Measurements from ENCODE around the gene VAMP2.
A peak's percentile ranks its signal among the peaks of the same experiment; 100 is the strongest.

Gene VAMP2

DNA sequence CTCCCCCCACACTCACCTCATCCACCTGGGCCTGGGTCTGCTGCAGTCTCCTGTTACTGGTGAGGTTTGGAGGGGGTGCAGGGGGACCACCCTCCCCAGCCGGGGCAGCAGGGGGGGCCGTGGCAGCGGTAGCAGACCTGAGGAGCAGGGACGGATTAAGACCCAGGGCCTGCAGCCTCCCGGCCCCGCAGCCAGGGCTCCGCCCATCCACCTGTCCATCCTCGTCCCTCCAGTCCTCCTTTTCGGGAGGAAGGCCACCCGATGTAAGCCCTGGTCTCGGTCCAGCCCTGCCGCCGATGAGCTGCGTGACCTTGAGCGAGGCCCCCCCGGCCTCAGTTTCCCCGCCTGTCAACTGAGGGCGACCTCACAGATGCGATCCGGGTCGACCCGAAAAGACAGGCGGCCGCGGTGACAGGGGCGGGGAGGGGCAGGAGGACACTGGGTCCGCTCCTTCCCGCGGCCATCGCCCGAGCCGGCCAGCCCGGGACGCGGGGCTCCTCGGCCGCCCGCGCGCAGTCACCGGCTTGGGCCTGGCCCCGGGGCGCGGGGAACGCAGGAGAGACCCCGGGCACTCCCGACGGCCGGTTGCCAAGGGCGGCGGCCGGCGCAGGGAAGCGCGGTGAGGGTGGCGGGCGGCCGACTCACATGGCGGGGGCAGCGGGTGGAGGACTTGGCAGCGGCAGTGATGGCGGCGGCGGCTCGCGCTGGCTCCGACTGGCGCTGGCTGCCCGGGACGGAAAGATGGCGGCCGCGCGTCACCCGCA is at the start of gene VAMP2 (continued):
- no peak for TF ChIP-seq ZEB2 (tag by site-specific recombination; IDR thresholded peaks at IDR 0.05)
- TF ChIP-seq, protein P1, sequence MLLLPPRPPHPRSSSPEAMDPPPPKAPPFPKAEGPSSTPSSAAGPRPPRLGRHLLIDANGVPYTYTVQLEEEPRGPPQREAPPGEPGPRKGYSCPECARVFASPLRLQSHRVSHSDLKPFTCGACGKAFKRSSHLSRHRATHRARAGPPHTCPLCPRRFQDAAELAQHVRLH (tag by site-specific recombination; IDR thresholded peaks at IDR 0.05): no peak
- TF ChIP-seq, protein P2, sequence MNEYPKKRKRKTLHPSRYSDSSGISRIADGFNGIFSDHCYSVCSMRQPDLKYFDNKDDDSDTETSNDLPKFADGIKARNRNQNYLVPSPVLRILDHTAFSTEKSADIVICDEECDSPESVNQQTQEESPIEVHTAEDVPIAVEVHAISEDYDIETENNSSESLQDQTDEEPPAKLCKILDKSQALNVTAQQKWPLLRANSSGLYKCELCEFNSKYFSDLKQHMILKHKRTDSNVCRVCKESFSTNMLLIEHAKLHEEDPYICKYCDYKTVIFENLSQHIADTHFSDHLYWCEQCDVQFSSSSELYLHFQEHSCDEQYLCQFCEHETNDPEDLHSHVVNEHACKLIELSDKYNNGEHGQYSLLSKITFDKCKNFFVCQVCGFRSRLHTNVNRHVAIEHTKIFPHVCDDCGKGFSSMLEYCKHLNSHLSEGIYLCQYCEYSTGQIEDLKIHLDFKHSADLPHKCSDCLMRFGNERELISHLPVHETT (tag by site-specific recombination; IDR thresholded peaks at IDR 0.05): no peak
- no peak for TF ChIP-seq ZNF623 (tag by site-specific recombination; IDR thresholded peaks at IDR 0.05)
- no peak for TF ChIP-seq SETDB1 (IDR thresholded peaks at IDR 0.05; ENCODE audit: insufficient read length, low read length)
- no peak for TF ChIP-seq ZNF138 (tag by site-specific recombination; IDR thresholded peaks at IDR 0.05; ENCODE audit: borderline replicate concordance)
- TF ChIP-seq ZBTB8A (tag by site-specific recombination; IDR thresholded peaks at IDR 0.05): no peak
- TF ChIP-seq ZFP69B (tag by site-specific recombination; IDR thresholded peaks at IDR 0.05): no peak
- peak; percentile 46; the same call in 1 of the 2 replicates for TF ChIP-seq GLIS2 (tag by site-specific recombination; IDR thresholded peaks at IDR 0.05)
- TF ChIP-seq, protein P3, sequence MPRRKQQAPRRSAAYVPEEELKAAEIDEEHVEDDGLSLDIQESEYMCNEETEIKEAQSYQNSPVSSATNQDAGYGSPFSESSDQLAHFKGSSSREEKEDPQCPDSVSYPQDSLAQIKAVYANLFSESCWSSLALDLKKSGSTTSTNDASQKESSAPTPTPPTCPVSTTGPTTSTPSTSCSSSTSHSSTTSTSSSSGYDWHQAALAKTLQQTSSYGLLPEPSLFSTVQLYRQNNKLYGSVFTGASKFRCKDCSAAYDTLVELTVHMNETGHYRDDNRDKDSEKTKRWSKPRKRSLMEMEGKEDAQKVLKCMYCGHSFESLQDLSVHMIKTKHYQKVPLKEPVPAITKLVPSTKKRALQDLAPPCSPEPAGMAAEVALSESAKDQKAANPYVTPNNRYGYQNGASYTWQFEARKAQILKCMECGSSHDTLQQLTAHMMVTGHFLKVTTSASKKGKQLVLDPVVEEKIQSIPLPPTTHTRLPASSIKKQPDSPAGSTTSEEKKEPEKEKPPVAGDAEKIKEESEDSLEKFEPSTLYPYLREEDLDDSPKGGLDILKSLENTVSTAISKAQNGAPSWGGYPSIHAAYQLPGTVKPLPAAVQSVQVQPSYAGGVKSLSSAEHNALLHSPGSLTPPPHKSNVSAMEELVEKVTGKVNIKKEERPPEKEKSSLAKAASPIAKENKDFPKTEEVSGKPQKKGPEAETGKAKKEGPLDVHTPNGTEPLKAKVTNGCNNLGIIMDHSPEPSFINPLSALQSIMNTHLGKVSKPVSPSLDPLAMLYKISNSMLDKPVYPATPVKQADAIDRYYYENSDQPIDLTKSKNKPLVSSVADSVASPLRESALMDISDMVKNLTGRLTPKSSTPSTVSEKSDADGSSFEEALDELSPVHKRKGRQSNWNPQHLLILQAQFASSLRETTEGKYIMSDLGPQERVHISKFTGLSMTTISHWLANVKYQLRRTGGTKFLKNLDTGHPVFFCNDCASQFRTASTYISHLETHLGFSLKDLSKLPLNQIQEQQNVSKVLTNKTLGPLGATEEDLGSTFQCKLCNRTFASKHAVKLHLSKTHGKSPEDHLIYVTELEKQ (tag by site-specific recombination; IDR thresholded peaks at IDR 0.05; ENCODE audit: borderline replicate concordance): no peak
- no peak for TF ChIP-seq MZF1 (tag by site-specific recombination; IDR thresholded peaks at IDR 0.05; ENCODE audit: borderline replicate concordance)
- TF ChIP-seq GLIS1 (tag by site-specific recombination; IDR thresholded peaks at IDR 0.05): peak; percentile 16; the same call in 1 of the 2 replicates
- no peak for TF ChIP-seq ZNF133 (tag by site-specific recombination; IDR thresholded peaks at IDR 0.05)
- TF ChIP-seq ZNF843 (tag by site-specific recombination; IDR thresholded peaks at IDR 0.05): 0 out of 2 replicates have a peak, but pooled peaks have one; percentile 19
- no peak for TF ChIP-seq TRIM28 (IDR thresholded peaks at IDR 0.05; ENCODE audit: borderline replicate concordance, low read length)
- TF ChIP-seq, protein P4, sequence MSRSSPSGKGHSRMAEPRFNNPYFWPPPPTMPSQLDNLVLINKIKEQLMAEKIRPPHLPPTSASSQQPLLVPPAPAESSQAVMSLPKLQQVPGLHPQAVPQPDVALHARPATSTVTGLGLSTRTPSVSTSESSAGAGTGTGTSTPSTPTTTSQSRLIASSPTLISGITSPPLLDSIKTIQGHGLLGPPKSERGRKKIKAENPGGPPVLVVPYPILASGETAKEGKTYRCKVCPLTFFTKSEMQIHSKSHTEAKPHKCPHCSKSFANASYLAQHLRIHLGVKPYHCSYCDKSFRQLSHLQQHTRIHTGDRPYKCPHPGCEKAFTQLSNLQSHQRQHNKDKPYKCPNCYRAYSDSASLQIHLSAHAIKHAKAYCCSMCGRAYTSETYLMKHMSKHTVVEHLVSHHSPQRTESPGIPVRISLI (tag by site-specific recombination; IDR thresholded peaks at IDR 0.05): no peak
- no peak for TF ChIP-seq ZNF354C (tag by site-specific recombination; IDR thresholded peaks at IDR 0.05; ENCODE audit: borderline replicate concordance, low read depth)
- no peak for TF ChIP-seq GLI2 (tag by site-specific recombination; IDR thresholded peaks at IDR 0.05; ENCODE audit: borderline replicate concordance, low read depth)
- no peak; the same call in 1 of the 2 replicates for TF ChIP-seq SP2 (tag by site-specific recombination; IDR thresholded peaks at IDR 0.05)
- TF ChIP-seq ZNF248 (tag by site-specific recombination; IDR thresholded peaks at IDR 0.05): no peak
- no peak for TF ChIP-seq ZNF776 (tag by site-specific recombination; IDR thresholded peaks at IDR 0.05; ENCODE audit: borderline replicate concordance)
- peak; percentile 78; the same call in 1 of the 2 replicates for TF ChIP-seq YY1 (tag by site-specific recombination; IDR thresholded peaks at IDR 0.05)
- no peak for TF ChIP-seq ZNF629 (tag by site-specific recombination; IDR thresholded peaks at IDR 0.05)
- no peak for TF ChIP-seq ZXDB (tag by site-specific recombination; IDR thresholded peaks at IDR 0.05)
- no peak for TF ChIP-seq IKZF3 (tag by site-specific recombination; IDR thresholded peaks at IDR 0.05)
- TF ChIP-seq ZNF366 (tag by site-specific recombination; conservative IDR thresholded peaks at IDR 0.05): no peak
- no peak for TF ChIP-seq ZNF530 (tag by site-specific recombination; IDR thresholded peaks at IDR 0.05; ENCODE audit: low read depth)
- TF ChIP-seq KLF8 (tag by site-specific recombination; IDR thresholded peaks at IDR 0.05): peak; percentile 5; the same call in 1 of the 2 replicates
- TF ChIP-seq ZNF112 (tag by site-specific recombination; IDR thresholded peaks at IDR 0.05): no peak
- TF ChIP-seq, protein P5, sequence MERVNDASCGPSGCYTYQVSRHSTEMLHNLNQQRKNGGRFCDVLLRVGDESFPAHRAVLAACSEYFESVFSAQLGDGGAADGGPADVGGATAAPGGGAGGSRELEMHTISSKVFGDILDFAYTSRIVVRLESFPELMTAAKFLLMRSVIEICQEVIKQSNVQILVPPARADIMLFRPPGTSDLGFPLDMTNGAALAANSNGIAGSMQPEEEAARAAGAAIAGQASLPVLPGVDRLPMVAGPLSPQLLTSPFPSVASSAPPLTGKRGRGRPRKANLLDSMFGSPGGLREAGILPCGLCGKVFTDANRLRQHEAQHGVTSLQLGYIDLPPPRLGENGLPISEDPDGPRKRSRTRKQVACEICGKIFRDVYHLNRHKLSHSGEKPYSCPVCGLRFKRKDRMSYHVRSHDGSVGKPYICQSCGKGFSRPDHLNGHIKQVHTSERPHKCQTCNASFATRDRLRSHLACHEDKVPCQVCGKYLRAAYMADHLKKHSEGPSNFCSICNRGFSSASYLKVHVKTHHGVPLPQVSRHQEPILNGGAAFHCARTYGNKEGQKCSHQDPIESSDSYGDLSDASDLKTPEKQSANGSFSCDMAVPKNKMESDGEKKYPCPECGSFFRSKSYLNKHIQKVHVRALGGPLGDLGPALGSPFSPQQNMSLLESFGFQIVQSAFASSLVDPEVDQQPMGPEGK (tag by site-specific recombination; IDR thresholded peaks at IDR 0.05): peak; percentile 91
- TF ChIP-seq FEZF1 (tag by site-specific recombination; IDR thresholded peaks at IDR 0.05): no peak

Measured in HEK293 (cell line).